HG02642 (cell line): ENCODE data around the gene ADGRL3.
"Not testable (repeated sequence)": the region's sequence is repeated elsewhere in the genome, so short reads cannot be mapped to it uniquely, and the experiment has no call there.

Experiments used
- ATAC-seq: cut with Tn5 transposase; IDR thresholded peaks from one replicate; pipeline ENCODE4 v1.9.1; 2021; ENCODE audit warnings: mild to moderate bottlenecking; ENCODE audit not compliant: unreplicated experiment, poor library complexity

The ADGRL3 gene

GRCh38 chr4:61838072-61838471 is 637.9 kb downstream of the ADGRL3 start:
- ATAC-seq: no peak

GRCh38 chr4:61841714-61842113 is 641.6 kb downstream of the ADGRL3 start:
- no peak for ATAC-seq

DNA sequence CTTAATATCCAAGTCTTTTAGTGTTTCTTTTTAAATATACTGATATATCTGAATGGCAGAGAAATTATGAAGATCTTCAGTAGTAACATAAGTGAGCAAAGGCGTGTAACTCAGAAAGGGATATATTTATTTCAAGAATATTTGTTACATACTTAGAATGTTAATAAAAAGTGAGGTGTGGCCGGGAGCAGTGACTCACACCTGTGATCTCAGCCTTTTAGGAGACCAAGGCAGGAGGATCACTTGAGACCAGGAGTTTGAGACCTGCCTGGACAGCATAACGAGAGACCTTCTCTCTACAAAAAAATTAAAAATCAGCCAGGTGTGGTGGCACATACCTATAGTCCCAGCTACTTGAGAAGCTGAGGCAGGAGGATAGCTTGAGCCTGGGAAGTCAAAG is 651.0 kb downstream of the ADGRL3 start:
- no peak for ATAC-seq

DNA sequence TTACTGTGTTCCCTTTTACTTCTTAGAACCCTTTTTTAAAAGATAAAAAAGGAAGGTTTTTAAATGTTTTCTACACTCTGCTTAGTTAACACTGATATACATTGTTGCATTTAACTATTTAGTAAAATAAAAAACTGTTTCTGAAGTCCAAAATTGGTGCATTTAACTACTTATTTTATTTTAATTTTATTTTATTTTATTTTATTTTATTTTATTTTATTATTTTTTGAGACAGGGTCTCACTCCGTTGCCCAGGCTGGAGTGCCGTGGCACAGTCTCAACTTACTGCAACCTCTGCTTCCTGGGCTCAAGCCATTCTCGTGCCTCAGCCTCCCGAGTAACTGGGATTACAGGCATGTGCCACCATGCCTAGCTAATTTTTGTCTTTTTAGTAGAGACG is 652.0 kb downstream of the ADGRL3 start:
- ATAC-seq: not testable (repeated sequence)

GRCh38 chr4:61853041-61853440 is 652.9 kb downstream of the ADGRL3 start:
- no peak for ATAC-seq

DNA sequence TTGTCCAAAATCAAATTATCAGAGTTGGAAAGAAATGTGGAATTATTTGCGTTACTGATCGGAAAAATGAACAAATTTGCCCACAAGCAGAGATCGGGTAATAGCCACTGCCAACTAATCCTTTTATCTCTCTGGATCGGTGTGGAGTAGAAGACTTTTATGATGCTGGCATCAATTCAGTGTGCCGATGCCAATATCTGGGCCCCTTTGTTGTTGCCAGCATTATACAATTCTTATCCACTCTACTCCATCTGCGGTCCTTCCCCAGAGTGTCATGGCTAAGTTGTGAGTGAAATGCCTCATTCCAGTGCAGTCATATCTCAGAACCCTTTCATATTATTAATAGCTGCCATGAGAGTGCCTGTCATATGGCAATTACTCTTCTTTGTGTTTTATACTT is 660.2 kb downstream of the ADGRL3 start:
- ATAC-seq: no peak

GRCh38 chr4:61864286-61864685 is 664.2 kb downstream of the ADGRL3 start:
- no peak for ATAC-seq

DNA sequence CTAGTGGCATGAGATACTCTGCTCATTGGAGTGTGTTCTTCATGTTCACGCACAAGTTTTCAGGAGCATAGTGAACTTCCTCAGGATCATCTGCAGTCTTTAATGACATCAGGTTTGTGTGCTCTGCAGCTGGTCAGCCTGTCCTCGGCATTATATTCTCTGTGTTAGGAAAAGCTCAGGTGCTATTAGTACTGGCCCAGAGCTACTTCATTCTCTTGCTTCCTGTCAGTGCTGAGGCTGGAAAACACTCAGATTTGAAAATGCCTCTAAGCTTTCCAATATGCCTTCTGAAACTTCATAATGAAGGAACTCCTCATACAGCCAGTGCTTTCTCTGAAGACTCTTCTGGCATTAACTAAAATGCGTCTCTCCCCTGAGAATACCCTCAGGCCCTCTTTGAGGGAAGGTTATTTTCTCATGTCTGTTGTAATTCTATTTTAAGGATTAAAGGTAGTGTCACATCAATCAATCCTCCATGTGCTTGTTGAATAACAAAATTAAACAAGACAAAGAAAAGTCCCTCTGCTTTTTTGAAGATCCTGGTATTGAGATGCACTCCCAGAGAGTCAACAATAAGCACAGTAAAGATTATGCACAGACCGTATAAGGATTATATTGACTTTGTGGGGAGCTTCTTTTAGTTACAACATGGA is 666.4 kb downstream of the ADGRL3 start:
- ATAC-seq: no peak

DNA sequence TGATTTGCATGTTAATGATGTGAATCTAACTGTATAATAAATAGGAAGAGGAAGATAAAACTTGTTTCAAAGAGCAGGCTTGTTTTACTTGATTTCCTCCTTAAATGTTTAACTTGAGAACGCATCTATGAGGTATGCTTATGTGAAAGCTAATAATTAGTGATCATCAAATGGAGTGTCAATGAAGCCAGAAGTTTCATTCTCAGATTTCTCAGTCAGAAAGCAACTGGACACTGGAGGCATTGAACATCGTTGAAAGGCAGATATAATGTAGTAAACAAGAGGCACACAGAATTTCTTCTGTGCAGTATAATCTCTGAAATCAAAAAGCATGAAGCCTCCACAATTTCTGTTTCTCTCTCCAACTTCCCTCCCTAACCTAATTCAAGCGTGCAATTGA is 672.9 kb downstream of the ADGRL3 start:
- no peak for ATAC-seq

DNA sequence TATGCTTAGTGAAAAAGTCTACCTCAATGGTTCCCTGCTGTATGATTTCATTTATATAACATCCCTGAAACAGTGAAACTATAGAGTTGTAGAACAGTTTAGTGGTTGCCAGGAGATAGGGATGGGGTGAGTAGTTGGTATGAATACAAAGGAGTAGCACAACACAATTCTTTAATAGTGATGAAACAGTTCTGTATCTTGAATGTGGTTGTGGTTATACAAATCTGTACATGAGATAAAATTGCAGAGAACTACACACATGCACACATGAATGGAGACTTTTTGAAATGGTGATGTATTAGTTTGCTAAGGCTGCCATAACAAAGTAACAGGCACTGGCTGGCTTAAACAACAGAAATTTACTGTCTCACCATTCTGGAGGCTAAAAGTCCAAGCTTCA is 677.1 kb downstream of the ADGRL3 start:
- ATAC-seq: no peak

- ATAC-seq: no peak
Observed at GRCh38 chr4:61877893-61878292, 677.8 kb downstream of the ADGRL3 start.

GRCh38 chr4:61882381-61882780 is 682.3 kb downstream of the ADGRL3 start:
- ATAC-seq: no peak

GRCh38 chr4:61886131-61886530 is 686.0 kb downstream of the ADGRL3 start:
- no peak for ATAC-seq

GRCh38 chr4:61889117-61889516 is 689.0 kb downstream of the ADGRL3 start:
- no peak for ATAC-seq

DNA sequence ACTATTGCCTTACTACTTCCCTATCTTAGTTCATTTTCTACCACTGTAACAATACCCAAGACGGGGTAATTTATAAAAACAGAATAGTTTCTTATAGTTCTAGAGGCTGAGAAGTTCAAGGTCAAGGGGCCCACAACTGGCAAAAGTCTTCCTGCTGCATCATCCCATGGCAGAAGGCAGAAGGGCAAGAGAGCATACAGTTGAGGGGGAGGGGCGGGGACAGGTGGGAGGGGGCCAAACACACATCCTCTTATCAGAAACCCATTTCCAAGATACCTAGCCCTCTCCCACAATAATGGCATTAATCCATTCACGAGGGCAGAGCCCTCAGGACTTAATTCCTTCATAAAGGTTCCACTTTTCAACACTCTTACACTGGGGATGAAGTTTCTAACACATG is 690.2 kb downstream of the ADGRL3 start:
- ATAC-seq: no peak

GRCh38 chr4:61891953-61892352 is 691.8 kb downstream of the ADGRL3 start:
- ATAC-seq: no peak

DNA sequence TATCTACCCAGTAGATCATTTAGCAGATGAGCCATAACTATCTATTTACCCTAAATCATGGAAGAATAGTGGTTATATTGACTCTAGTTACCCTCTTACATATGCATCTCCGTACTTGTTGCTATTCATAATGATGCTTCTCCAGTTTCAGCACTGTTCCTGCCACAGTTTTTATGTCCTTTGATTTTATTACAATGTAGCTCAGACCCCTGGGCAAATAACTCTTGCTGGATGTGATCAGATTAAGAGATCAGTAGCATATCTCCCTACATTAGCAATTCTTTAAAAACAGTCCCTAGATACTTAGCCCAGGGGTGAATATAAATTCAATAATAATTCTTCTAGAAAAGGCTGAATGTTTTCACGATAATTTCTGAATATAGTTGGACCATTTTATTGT is 696.5 kb downstream of the ADGRL3 start:
- no peak for ATAC-seq

DNA sequence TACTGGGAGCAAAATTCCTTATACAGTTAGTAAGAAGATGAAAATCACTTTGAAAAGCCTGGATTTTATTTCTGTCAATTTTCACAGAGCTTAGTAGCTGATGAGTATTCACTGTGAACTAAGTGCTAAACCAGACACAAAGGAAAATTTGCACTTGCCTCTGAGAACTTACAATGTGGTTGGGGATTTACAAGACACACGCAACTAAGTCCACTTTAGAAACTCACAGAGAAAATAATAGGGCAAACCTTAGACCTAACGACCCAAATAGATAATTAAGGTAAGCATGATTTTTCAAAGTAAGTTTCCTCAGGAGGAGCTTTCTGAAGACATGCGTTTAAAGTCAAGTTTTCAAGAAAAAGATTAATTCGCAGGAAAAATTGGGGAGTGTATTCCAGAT is 708.9 kb downstream of the ADGRL3 start:
- no peak for ATAC-seq

- no peak for ATAC-seq
Observed at GRCh38 chr4:61911313-61911756, 711.2 kb downstream of the ADGRL3 start.

GRCh38 chr4:61913619-61914018 is 713.5 kb downstream of the ADGRL3 start:
- no peak for ATAC-seq

DNA sequence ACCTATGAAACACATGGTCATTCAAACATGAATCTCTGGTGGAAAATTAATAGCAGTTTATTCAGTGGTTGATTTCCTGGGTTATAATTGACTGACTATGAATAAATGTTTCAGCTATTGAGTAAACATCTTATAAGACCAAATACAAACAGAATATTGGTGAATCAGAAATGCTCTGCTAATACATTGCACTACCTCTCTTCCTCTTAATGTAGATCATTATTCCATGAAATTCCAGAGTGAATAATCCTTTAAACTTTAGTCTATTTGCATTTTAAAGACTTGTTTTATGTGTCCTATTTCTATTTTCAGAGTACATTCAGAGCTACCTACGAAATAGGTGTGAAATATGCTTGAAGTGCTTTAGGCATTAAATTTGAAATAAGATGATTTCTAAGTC is 715.4 kb downstream of the ADGRL3 start:
- no peak for ATAC-seq

- ATAC-seq: no peak
Observed at GRCh38 chr4:61918507-61918906, 718.4 kb downstream of the ADGRL3 start.

DNA sequence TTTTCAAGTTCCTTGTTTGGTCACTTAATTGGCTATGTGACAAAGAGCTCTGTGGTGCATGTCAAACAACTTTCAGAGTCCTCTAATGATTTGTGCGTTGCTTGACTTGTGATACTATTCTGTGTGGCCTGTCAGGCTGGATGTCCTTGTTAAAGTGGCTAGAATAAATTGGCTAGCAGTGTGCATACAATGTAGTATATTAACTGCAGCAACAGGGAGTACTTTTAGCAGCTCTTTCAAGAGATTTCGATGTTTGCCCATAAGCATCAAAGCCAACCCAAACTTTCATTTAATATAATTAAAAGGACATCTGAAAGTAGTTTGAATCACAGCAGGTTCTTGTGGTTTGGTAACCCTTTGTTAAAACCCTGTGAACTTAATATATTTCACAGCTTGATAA is 718.9 kb downstream of the ADGRL3 start:
- ATAC-seq: no peak
